Activated naive CD4-positive, alpha-beta T cell (primary cell): ENCODE data around the gene ADAM12.

Experiments used
- DNase-seq, 4 experiments: peaks; one replicate each; lab custom pipeline; 2025; lab: John Stamatoyannopoulos, UW

ADAM12 gene

GRCh38 chr10:126387931-126388911 is at the start of gene ADAM12:
Gene ADAM12 (minus strand): TSS chr10:126388477. CDS start chr10:126388145, 332 bp downstream.
- no peak for DNase-seq

GRCh38 chr10:126437635-126438406 is 49.5 kb upstream of the ADAM12 start:
- DNase-seq: no peak

- no peak for DNase-seq
Measured at GRCh38 chr10:126434235-126434634, 46.0 kb upstream of the ADAM12 start.

- no peak for DNase-seq
Measured at GRCh38 chr10:126433351-126433750, 45.1 kb upstream of the ADAM12 start.

DNA sequence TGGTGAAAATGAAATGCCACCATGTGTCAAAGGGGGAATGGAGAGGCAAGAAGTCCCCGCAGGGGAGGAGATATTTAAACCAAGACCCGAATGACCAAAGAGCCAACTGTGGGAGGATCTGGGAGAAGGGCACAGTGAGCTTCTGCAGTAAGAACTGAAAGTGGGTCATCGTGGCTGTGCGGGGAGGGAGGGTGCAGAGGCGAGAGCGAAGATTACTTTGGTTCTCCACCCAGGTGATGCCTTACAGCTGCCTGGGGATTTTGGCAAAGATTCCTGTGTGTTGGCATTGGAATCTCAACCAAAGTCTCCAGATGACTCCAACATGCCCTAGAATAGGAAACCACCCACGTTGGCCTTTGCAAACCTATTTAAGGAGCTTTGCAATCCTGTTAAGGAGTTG is 44.2 kb upstream of the ADAM12 start:
- no peak for DNase-seq

GRCh38 chr10:126431816-126432215 is 43.5 kb upstream of the ADAM12 start:
- no peak for DNase-seq

GRCh38 chr10:126430512-126430911 is 42.2 kb upstream of the ADAM12 start:
- no peak for DNase-seq

DNA sequence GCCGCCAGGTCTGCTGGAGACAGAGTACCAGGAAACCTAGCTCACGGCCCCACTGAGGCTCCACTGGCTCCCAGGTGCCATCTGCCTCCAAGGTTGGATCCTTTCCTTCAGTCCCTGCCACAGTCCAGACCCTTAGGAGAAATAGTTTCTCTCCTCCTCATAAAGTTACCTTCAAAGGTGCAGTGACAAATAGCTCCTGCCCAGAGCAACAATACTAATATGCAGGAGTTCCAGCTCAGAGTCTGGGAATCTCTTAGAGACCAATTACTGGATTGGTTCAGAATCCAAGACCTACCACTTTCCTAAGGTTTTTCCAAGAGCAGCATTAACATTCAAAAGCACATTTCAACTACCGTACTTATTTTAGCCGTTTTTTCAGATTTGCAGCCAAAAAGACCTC is 41.0 kb upstream of the ADAM12 start:
- no peak for DNase-seq

- no peak for DNase-seq
Measured at GRCh38 chr10:126425489-126426065, 37.3 kb upstream of the ADAM12 start.

DNA sequence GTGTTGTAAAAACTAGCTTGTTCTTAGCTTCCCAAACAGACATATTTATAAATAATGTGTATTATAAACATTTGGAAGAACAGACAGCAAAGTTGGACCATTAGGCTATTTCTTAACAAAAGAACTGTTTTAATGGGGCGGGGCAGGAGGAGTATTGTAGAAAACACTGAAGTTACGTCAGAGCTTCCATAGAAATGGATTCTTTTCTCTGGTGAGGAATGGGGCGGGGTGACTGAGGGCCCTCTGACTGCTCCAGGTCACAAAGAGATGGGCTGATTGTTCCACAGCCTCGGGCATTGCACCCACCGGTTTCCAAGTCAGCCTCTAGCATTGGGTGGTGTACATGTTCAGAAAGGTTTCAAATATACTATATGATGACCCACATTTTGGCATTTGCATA is 36.8 kb upstream of the ADAM12 start:
- no peak for DNase-seq

DNA sequence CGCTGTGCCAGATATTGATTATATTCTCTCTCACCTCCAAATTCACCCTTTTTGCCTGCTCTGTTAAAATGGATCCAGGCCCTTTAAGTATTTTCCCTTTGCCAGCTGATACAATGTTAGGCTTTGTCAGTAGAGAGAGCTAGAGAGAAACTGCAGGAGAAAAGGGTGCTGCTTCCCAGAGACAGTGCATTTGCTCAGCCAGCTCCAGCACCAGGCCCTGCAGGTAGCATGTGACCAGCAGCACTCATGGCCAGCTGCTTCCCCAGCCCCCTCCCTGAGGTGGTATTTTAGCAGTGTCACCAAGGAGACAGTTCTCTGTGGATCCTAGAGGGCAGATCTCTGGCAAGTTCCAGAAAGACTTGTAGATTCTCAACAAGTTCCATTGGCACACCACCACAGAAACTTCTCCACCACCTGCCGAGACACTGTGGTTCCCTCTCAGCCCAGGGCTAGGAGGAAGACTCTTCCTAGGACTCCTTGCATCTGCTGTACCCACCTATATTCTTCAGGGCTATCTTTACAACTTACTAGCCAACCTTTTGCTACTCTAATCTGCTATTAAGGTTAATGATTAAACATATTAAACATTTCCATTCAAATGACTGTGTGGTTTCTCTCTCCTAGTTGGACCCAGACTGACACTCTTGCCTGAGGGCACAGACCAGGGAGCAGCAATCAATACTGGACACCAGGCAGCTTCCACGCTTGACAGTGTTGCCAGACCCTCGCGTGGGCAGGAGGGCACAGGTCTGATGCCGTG is 35.6 kb upstream of the ADAM12 start:
- DNase-seq: no peak

- no peak for DNase-seq
Measured at GRCh38 chr10:126422567-126422966, 34.3 kb upstream of the ADAM12 start.

DNA sequence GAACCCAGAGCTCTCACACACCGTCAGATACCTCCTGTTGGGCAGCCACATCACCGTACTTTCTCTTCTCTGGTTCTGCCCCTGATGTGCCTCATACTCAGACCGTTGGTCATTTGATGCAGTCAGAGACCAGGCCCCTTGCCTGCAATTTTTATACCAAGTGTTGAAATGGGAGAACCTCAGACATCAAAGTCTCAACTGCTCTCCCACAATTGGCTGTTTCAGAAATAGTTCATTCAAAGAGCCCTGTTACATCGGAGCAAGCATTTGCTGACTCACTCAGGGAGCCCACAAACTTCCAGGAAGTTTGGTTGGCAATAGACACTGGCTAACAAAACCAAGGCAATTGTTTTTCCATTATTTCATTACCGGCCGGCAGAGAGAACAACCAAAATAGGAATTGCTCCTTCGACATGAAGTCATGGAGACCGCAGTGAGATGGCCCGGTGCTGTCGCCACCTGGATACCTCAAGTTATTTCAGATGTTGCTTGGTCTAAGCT is 33.5 kb upstream of the ADAM12 start:
- DNase-seq: no peak

- DNase-seq: no peak
Measured at GRCh38 chr10:126420567-126421300, 32.5 kb upstream of the ADAM12 start.

- DNase-seq: no peak
Measured at GRCh38 chr10:126417220-126417825, 29.0 kb upstream of the ADAM12 start.

DNA sequence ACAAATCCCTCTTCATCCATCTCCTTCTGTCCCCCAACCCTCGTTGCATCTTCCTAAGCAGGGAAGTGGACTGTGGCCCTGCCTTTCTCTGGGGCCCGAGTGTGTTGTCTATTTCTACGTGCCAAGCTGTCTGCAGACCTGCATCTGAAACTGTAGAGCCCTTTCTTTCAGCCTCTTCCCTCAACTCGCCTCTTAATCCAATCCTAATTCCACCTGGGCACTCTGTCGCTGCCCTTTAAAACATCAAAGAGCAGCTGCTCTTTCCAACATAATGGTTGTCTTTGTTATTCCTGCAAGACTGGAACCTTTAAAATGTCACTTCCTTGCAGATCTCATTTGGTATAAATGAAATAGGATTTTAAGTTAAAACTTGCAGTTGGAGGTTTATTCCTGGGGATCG is 21.5 kb upstream of the ADAM12 start:
- no peak for DNase-seq

DNA sequence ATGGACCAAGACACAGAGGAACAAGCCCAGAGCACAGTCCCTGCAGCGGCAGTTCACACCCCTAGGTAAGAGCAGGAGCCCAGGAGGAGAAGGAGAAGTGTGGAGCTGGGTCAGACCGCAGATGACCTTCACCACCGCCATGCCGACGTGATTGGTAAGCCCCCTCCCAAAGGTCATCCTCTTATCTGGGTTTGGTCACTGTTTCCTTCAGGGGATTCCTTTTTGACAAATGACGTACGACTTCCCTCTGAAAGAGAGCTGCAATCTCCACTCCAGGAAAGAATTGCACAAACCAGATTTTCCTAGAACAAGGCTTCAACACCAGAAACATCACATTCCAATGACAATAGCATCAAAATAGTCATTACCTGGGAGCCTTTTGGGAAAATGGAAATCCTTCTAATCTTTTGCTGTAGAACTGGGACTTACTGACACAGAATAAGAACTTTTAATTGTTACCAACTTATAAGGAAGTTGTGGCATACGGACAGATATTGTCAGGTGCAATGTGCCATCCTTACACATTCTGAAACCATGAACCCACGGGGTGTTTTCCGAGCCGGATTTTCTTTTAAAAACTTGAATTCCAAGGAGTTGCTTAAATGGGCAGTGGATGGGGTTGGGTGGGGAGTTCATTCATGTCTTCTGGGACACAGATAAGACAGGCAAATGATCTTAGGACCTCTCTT is 20.8 kb upstream of the ADAM12 start:
- no peak for DNase-seq

GRCh38 chr10:126407831-126408230 is 19.6 kb upstream of the ADAM12 start:
- DNase-seq: no peak

GRCh38 chr10:126405239-126405775 is 17.0 kb upstream of the ADAM12 start:
- no peak for DNase-seq
